ENCODE data around the gene FUT6. TPM values are rescaled to one million over a fixed set of nuclear protein-coding genes. Genes with fewer than 3 reads are reported as not detected.

Gene FUT6
- total and polyA plus RNA-seq, 2 donors (not counting 1 experiment from before 2014, with no cell fraction given), result not detected

- Histone ChIP-seq H4K20me1 (ENCODE audit: control insufficient read depth, extremely low read depth, insufficient read depth, low read length) (no peaks in the 10 kb centered on the region), H3K4me3 (replicated peaks in 1 of 4; ENCODE audit: control extremely low read depth in 1 of 4, insufficient read depth in 1 of 4, low read depth in 3 of 4, low read length in 4 of 4) (no peak overlapping the region), H3K27me3 (ENCODE audit: control insufficient read depth, insufficient read depth, low read length) (peaks cover 19% of the 10 kb centered on the region), H3K9me3 (ENCODE audit: control insufficient read depth, insufficient read depth, low read depth, low read length) (no peaks in the 10 kb centered on the region), H3K79me2 (ENCODE audit: control insufficient read depth, insufficient read depth, low read length) (no peaks in the 10 kb centered on the region), H3K27ac (ENCODE audit: insufficient read depth, low read length) (no peak overlapping the region), H3K4me1 (ENCODE audit: control insufficient read depth, extremely low read depth, insufficient read depth, low read length) (no peaks in the 10 kb centered on the region), H3K36me3 (ENCODE audit: control insufficient read depth, insufficient read depth, low read length) (no peaks in the 10 kb centered on the region), H3K9ac (ENCODE audit: insufficient read depth, low read length) (no peak overlapping the region), H3K4me2 (ENCODE audit: extremely low read depth, insufficient read depth, low read length) (no peak overlapping the region), H2AFZ (ENCODE audit: low read length) (no peak overlapping the region)
- TF ChIP-seq CTCF (conservative IDR thresholded peaks at IDR 0.05 in 1 of 2, IDR thresholded peaks at IDR 0.05 in 1 of 2; ENCODE audit: low read depth in 1 of 2, low read length in 2 of 2) (no peak), EZH2 (IDR thresholded peaks at IDR 0.05; ENCODE audit: low read length, missing control alignments) (no peak)
- no peak for DNase-seq (ENCODE audit: low read depth in 2 of 2)
Observed at GRCh38 chr19:5832061-5832460, 7.4 kb downstream of the FUT6 start.

- TF ChIP-seq CTCF (conservative IDR thresholded peaks at IDR 0.05 in 1 of 2, IDR thresholded peaks at IDR 0.05 in 1 of 2; ENCODE audit: low read depth in 1 of 2, low read length in 2 of 2), result no peak
- no peak for TF ChIP-seq EZH2 (IDR thresholded peaks at IDR 0.05; ENCODE audit: low read length, missing control alignments)
- Histone ChIP-seq H3K9me3 (ENCODE audit: control insufficient read depth, insufficient read depth, low read depth, low read length) (no peaks in the 10 kb centered on the region), H3K4me1 (ENCODE audit: control insufficient read depth, extremely low read depth, insufficient read depth, low read length) (no peaks in the 10 kb centered on the region), H3K4me3 (replicated peaks in 1 of 4; ENCODE audit: control extremely low read depth in 1 of 4, insufficient read depth in 1 of 4, low read depth in 3 of 4, low read length in 4 of 4) (no peak overlapping the region), H3K27me3 (ENCODE audit: control insufficient read depth, insufficient read depth, low read length) (peaks cover 19% of the 10 kb centered on the region), H3K27ac (ENCODE audit: insufficient read depth, low read length) (no peak overlapping the region), H3K36me3 (ENCODE audit: control insufficient read depth, insufficient read depth, low read length) (no peaks in the 10 kb centered on the region), H2AFZ (ENCODE audit: low read length) (no peak overlapping the region), H3K4me2 (ENCODE audit: extremely low read depth, insufficient read depth, low read length) (no peak overlapping the region), H4K20me1 (ENCODE audit: control insufficient read depth, extremely low read depth, insufficient read depth, low read length) (no peaks in the 10 kb centered on the region), H3K79me2 (ENCODE audit: control insufficient read depth, insufficient read depth, low read length) (no peaks in the 10 kb centered on the region), H3K9ac (ENCODE audit: insufficient read depth, low read length) (no peak overlapping the region)
- no peak for DNase-seq (ENCODE audit: low read depth in 2 of 2)
Observed at GRCh38 chr19:5831159-5831558, 8.3 kb downstream of the FUT6 start.

- Histone ChIP-seq H3K79me2 (ENCODE audit: control insufficient read depth, insufficient read depth, low read length) (no peaks in the 10 kb centered on the region), H4K20me1 (ENCODE audit: control insufficient read depth, extremely low read depth, insufficient read depth, low read length) (no peaks in the 10 kb centered on the region), H2AFZ (ENCODE audit: low read length) (no peak overlapping the region), H3K9ac (ENCODE audit: insufficient read depth, low read length) (no peak overlapping the region), H3K27ac (ENCODE audit: insufficient read depth, low read length) (no peak overlapping the region), H3K4me1 (ENCODE audit: control insufficient read depth, extremely low read depth, insufficient read depth, low read length) (no peaks in the 10 kb centered on the region), H3K36me3 (ENCODE audit: control insufficient read depth, insufficient read depth, low read length) (no peaks in the 10 kb centered on the region), H3K4me2 (ENCODE audit: extremely low read depth, insufficient read depth, low read length) (no peak overlapping the region), H3K4me3 (replicated peaks in 1 of 4; ENCODE audit: control extremely low read depth in 1 of 4, insufficient read depth in 1 of 4, low read depth in 3 of 4, low read length in 4 of 4) (no peak overlapping the region), H3K27me3 (ENCODE audit: control insufficient read depth, insufficient read depth, low read length) (peaks cover 19% of the 10 kb centered on the region), H3K9me3 (ENCODE audit: control insufficient read depth, insufficient read depth, low read depth, low read length) (no peaks in the 10 kb centered on the region)
- DNase-seq (ENCODE audit: low read depth in 2 of 2), result no peak
- peak; percentile 24 for TF ChIP-seq EZH2 (IDR thresholded peaks at IDR 0.05; ENCODE audit: low read length, missing control alignments)
- TF ChIP-seq CTCF (conservative IDR thresholded peaks at IDR 0.05 in 1 of 2, IDR thresholded peaks at IDR 0.05 in 1 of 2; ENCODE audit: low read depth in 1 of 2, low read length in 2 of 2), result no peak
Observed at GRCh38 chr19:5829567-5830310, 9.8 kb downstream of the FUT6 start.
